AG04450 (cell line): ENCODE results near the gene TXK. TPM values are rescaled to one million over a fixed set of nuclear protein-coding genes. Genes with fewer than 3 reads are reported as not detected.

Experiments
- CTCF ChIA-PET: fragments of 300-600, 350-600 bp; formaldehyde crosslinking; extraction: SDS; loops from one replicate; lab custom pipeline; 2022; ENCODE audit warnings: antibody characterized with exemption, inconsistent platforms; lab: Charles Lee
- POLR2A ChIA-PET: fragments of 350-600 bp; formaldehyde crosslinking; extraction: SDS; loops from one replicate; lab custom pipeline; 2021; ENCODE audit warnings: antibody characterized with exemption, inconsistent platforms; lab: Yijun Ruan, JAX
- DNase-seq: peaks from one replicate; pipeline ENCODE4 v3.0.0-alpha.2; 2011; ENCODE audit warnings: low read depth, low spot score
- H3K27ac ChIP-seq: one replicate; pipeline ENCODE4 v1.5.1; 2012; ENCODE audit warnings: low read depth, low read length, control low read depth
- H3K27me3 ChIP-seq: one replicate; pipeline ENCODE4 v1.6.0; 2012; ENCODE audit warnings: low read length; ENCODE audit not compliant: control insufficient read depth, insufficient read depth
- H3K4me3 ChIP-seq: 2 replicates; pipeline ENCODE4 v1.5.1; 2011; ENCODE audit warnings: mild to moderate bottlenecking, low read depth, low read length, control low read depth
- H3K9me3 ChIP-seq: 2 replicates; pipeline ENCODE4 v1.5.1; 2012; ENCODE audit warnings: low read length; ENCODE audit not compliant: control insufficient read depth, insufficient read depth
- CTCF ChIP-seq: IDR thresholded peaks from 2 replicates; pipeline ENCODE4 v1.5.1; 2011; ENCODE audit warnings: low read depth, low read length, control low read depth, inconsistent platforms
- polyA plus RNA-seq: library from polyadenylated mRNA; depleted of rRNA; stranded (reverse); fragments of >200 nt; gene quantifications from 2 replicates; pipeline ENCODE4 v1.2.3, GENCODE V29; 2011

Gene TXK
- polyA plus RNA-seq, 1 experiment: not detected

GRCh38 chr4:48138936-48139335 lies 4.9 kb upstream of the TXK start:
- ChIA-PET CTCF (interaction anchor here (1.2 to 5.5 kb wide), 4 partner anchors 11 to 205 kb away, joined by 3 to 38 read pairs (median 6); no protein-coding TSS in a partner anchor), POLR2A (interaction anchor here (1.9 kb wide), 1 partner anchor 11 kb away, joined by 5 read pairs; no protein-coding TSS in a partner anchor)
- no peak for TF ChIP-seq CTCF
- Histone ChIP-seq H3K4me3 (no peak overlapping the region), H3K27me3 (no peaks in the 10 kb centered on the region), H3K27ac (no peak overlapping the region), H3K9me3 (no peaks in the 10 kb centered on the region)
- DNase-seq: no peak

GRCh38 chr4:48138511-48138910 lies 4.5 kb upstream of the TXK start:
- no peak overlapping the region for H3K4me3 ChIP-seq
- H3K9me3 ChIP-seq: no peaks in the 10 kb centered on the region
- no peaks in the 10 kb centered on the region for H3K27me3 ChIP-seq
- POLR2A ChIA-PET: interaction anchor here (1.9 kb wide), 1 partner anchor 10 kb away, joined by 5 read pairs; no protein-coding TSS in a partner anchor
- no peak for DNase-seq
- no peak overlapping the region for H3K27ac ChIP-seq
- TF ChIP-seq CTCF: no peak
- CTCF ChIA-PET: interaction anchor here (1.2 to 5.5 kb wide), 4 partner anchors 10 to 205 kb away, joined by 3 to 38 read pairs (median 6); no protein-coding TSS in a partner anchor

- CTCF ChIA-PET: interaction anchor here (1.5 to 5.5 kb wide), 2 partner anchors 10 to 204 kb away, joined by 5 to 38 read pairs; no protein-coding TSS in a partner anchor
These were observed 3.8 kb upstream of the TXK start for GRCh38 chr4:48137846-48138245.

DNA sequence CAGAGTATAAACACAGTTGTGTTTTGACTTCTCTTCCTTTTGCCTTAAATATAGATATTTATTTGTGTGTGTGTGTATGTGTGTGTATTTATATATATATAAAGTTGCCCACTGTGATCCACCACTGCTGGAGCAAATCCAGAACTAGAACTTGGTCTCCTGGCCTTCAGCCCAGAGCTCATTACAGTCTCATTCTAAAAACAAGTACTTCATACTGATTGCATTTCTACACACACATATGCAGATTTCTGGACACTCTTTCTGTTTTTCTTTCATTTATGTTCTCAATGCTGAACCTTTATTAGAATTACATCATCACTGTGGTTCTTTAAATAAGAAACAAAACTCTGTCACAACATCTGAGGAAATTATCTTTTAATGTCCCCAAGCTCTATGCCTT lies 381 bp downstream of the TXK start:
- Histone ChIP-seq H3K9me3 (no peaks in the 10 kb centered on the region; the same call in 1 of the 2 replicates), H3K4me3 (no peak overlapping the region), H3K27ac (no peak overlapping the region), H3K27me3 (no peaks in the 10 kb centered on the region)
- TF ChIP-seq CTCF: no peak
- ChIA-PET CTCF (interaction anchor here (1.9 kb wide), 1 partner anchor 11 kb away, joined by 5 read pairs; no protein-coding TSS in a partner anchor), POLR2A (no interaction called here)
- no peak for DNase-seq

More at GRCh38 chr4:48137846-48138245, 3.8 kb upstream of the TXK start:
- Histone ChIP-seq H3K9me3 (no peaks in the 10 kb centered on the region), H3K27ac (no peak overlapping the region), H3K27me3 (no peaks in the 10 kb centered on the region), H3K4me3 (no peak overlapping the region)
- TF ChIP-seq CTCF: no peak
- DNase-seq: no peak
- POLR2A ChIA-PET: no interaction called here

DNA sequence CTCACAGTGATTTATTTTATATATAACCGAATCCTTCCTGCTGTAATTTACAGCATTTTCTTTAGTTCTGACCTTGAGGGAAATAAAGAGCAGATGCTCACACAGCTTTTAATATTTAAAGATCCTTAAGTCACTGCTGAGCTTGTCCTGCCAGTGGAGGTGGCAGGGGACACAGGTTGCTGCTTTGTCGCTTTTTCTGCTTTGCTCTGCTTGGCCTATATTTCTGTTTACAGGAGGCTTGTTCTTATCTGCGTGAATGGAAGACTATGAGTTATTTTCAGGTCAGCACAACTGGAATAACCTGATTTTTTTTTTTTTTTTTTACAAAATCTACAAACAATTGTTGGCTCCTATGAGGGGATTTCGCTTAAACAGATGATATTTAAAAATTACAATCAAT lies 2.3 kb downstream of the TXK start:
- CTCF ChIA-PET: interaction anchor here (0.7 to 1.7 kb wide), 6 partner anchors 8 to 483 kb away, joined by 3 to 6 read pairs (median 3); no protein-coding TSS in a partner anchor
- DNase-seq: no peak

More for the DNA sequence above, 2.3 kb downstream of the TXK start:
- no peak overlapping the region for H3K4me3 ChIP-seq
- POLR2A ChIA-PET: interaction anchor here (0.7 kb wide), 1 partner anchor 622 kb away, joined by 5 read pairs; no protein-coding TSS in a partner anchor
- H3K27ac ChIP-seq: no peak overlapping the region
- no peaks in the 10 kb centered on the region; the same call in 1 of the 2 replicates for H3K9me3 ChIP-seq
- no peak for TF ChIP-seq CTCF
- H3K27me3 ChIP-seq: no peaks in the 10 kb centered on the region
